OCI-LY1 (cell line): Measurements from ENCODE around the gene AANAT.
A peak's percentile ranks its signal among the peaks of the same experiment; 100 is the strongest.

Source experiments
- H2AFZ ChIP-seq: fragments of 200-600 bp; sonication (generic), shearing (Covaris generic); 2 replicates; pipeline ENCODE4 v1.6.0; 2014; ENCODE audit warnings: antibody characterized with exemption, mild to moderate bottlenecking, low read length
- H3F3A ChIP-seq: fragments of 200-600 bp; sonication (generic), shearing (Covaris generic); 2 replicates; pipeline ENCODE4 v1.6.0; 2014; ENCODE audit warnings: mild to moderate bottlenecking, antibody characterized with exemption, low read length, moderate library complexity; ENCODE audit not compliant: insufficient read depth
- H3K27ac ChIP-seq: fragments of 200-600 bp; sonication (generic); 2 replicates; pipeline ENCODE4 v1.5.1; 2014; ENCODE audit warnings: low read length, mixed run types, mild to moderate bottlenecking, low read depth; ENCODE audit not compliant: poor library complexity, severe bottlenecking
- H3K27me3 ChIP-seq: fragments of 200-600 bp; sonication (generic); 2 replicates; pipeline ENCODE4 v1.6.0; 2014; ENCODE audit warnings: antibody characterized with exemption, mild to moderate bottlenecking, low read length, moderate library complexity; ENCODE audit not compliant: insufficient read depth
- H3K36me3 ChIP-seq: fragments of 200-600 bp; sonication (generic); 2 replicates; pipeline ENCODE4 v1.6.1; 2014; ENCODE audit warnings: mild to moderate bottlenecking, antibody characterized with exemption, low read length, moderate library complexity, mixed read lengths; ENCODE audit not compliant: insufficient read depth
- H3K4me1 ChIP-seq: fragments of 200-600 bp; sonication (generic); 2 replicates; pipeline ENCODE4 v1.5.1; 2014; ENCODE audit warnings: mild to moderate bottlenecking, low read length, moderate library complexity; ENCODE audit not compliant: insufficient read depth, severe bottlenecking
- H3K4me2 ChIP-seq: fragments of 200-600 bp; sonication (generic), shearing (Covaris generic); 2 replicates; pipeline ENCODE4 v1.6.1; 2014; ENCODE audit warnings: low read length
- H3K4me3 ChIP-seq: fragments of 200-600 bp; sonication (generic); 2 replicates; pipeline ENCODE4 v1.5.1; 2014; ENCODE audit warnings: low read length, low read depth, mild to moderate bottlenecking, mixed read lengths; ENCODE audit not compliant: poor library complexity, severe bottlenecking
- H3K79me2 ChIP-seq: fragments of 200-600 bp; shearing (Covaris generic); 2 replicates; pipeline ENCODE4 v1.6.1; 2016; ENCODE audit warnings: mixed run types, low read length, mixed read lengths; ENCODE audit not compliant: insufficient read depth
- H3K9ac ChIP-seq: fragments of 200-600 bp; sonication (generic), shearing (Covaris generic); 2 replicates; pipeline ENCODE4 v1.6.1; 2014; ENCODE audit warnings: mild to moderate bottlenecking, low read length, mixed read lengths
- H3K9me2 ChIP-seq: fragments of 200-600 bp; sonication (generic), shearing (Covaris generic); 2 replicates; pipeline ENCODE4 v1.6.1; 2014; ENCODE audit warnings: low read depth, mild to moderate bottlenecking, low read length, mixed read lengths
- H3K9me3 ChIP-seq: fragments of 200-600 bp; shearing (Covaris generic); 2 replicates; pipeline ENCODE4 v1.6.1; 2014; ENCODE audit warnings: low read length, mixed read lengths
- H4K20me1 ChIP-seq: fragments of 200-600 bp; sonication (generic), shearing (Covaris generic); 2 replicates; pipeline ENCODE4 v1.6.0; 2016; ENCODE audit warnings: mild to moderate bottlenecking, low read length; ENCODE audit not compliant: insufficient read depth
- CTCF ChIP-seq: fragments of 200-600 bp; sonication (generic), shearing (Covaris generic); IDR thresholded peaks from 2 replicates; pipeline ENCODE4 v1.5.1; 2017; ENCODE audit warnings: mild to moderate bottlenecking, antibody characterized with exemption, low read length, moderate library complexity, mixed read lengths
- EZH2 ChIP-seq: fragments of 200-600 bp; sonication (generic), shearing (Covaris generic); IDR thresholded peaks from 2 replicates; pipeline ENCODE4 v1.8.0; 2017; ENCODE audit warnings: borderline replicate concordance, mixed run types, mild to moderate bottlenecking, antibody characterized with exemption, low read length, moderate library complexity, mixed read lengths

The AANAT gene

DNA sequence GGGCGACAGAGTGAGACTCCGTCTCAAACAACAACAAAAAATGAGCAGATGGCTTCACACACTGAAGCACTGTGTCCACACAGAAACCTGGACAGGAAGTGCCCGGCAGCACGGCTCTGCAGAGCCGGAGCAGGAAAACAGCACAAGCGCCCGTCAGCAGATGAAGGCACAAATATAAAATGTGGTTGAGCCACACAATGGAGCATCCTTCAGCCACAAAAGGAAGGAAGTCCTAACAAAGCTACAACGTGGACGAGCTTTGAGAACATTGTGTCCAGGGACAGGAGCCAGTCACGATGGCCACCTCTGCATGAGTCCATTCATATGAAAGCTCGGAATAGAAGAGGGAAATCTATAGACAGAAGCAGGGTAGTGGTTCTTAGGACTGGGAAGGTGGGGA lies 18.2 kb downstream of the AANAT start:
- TF ChIP-seq EZH2 = no peak
- no peak for TF ChIP-seq CTCF
- no peaks in the 10 kb centered on the region for H3K36me3 ChIP-seq
- H2AFZ ChIP-seq = no peak overlapping the region
- no peaks in the 10 kb centered on the region for H4K20me1 ChIP-seq
- H3K4me3 ChIP-seq = no peak overlapping the region
- no peaks in the 10 kb centered on the region for H3K9me3 ChIP-seq
- H3K27me3 ChIP-seq = no peaks in the 10 kb centered on the region
- peak overlapping the region; percentile 61 for H3K27ac ChIP-seq
- H3K79me2 ChIP-seq = no peaks in the 10 kb centered on the region
- no peaks in the 10 kb centered on the region for H3F3A ChIP-seq
- H3K9me2 ChIP-seq = no peaks in the 10 kb centered on the region
- H3K4me2 ChIP-seq = no peak overlapping the region
- peaks cover 51% of the 10 kb centered on the region for H3K4me1 ChIP-seq
- H3K9ac ChIP-seq = no peak overlapping the region

GRCh38 chr17:76487451-76488192 lies 20.2 kb downstream of the AANAT start:
- Histone ChIP-seq H2AFZ (no peak overlapping the region), H3K9ac (no peak overlapping the region), H3F3A (no peaks in the 10 kb centered on the region), H3K27ac (no peak overlapping the region), H3K4me2 (no peak overlapping the region), H3K4me3 (no peak overlapping the region), H3K4me1 (peaks cover 43% of the 10 kb centered on the region), H3K36me3 (no peaks in the 10 kb centered on the region), H3K79me2 (no peaks in the 10 kb centered on the region), H4K20me1 (no peaks in the 10 kb centered on the region), H3K9me2 (no peaks in the 10 kb centered on the region), H3K27me3 (no peaks in the 10 kb centered on the region), H3K9me3 (no peaks in the 10 kb centered on the region)
- no peak for TF ChIP-seq EZH2
- no peak for TF ChIP-seq CTCF

GRCh38 chr17:76490112-76490710 lies 22.8 kb downstream of the AANAT start:
- no peak overlapping the region for H2AFZ ChIP-seq
- no peaks in the 10 kb centered on the region for H3K79me2 ChIP-seq
- H3K4me2 ChIP-seq = no peak overlapping the region
- H3K9ac ChIP-seq = no peak overlapping the region
- H3F3A ChIP-seq = no peaks in the 10 kb centered on the region
- peaks cover 45% of the 10 kb centered on the region for H3K4me1 ChIP-seq
- H3K4me3 ChIP-seq = no peak overlapping the region
- no peak overlapping the region for H3K27ac ChIP-seq
- H3K27me3 ChIP-seq = no peaks in the 10 kb centered on the region
- no peaks in the 10 kb centered on the region for H3K9me3 ChIP-seq
- no peak for TF ChIP-seq CTCF
- no peak for TF ChIP-seq EZH2
- no peaks in the 10 kb centered on the region for H3K9me2 ChIP-seq
- no peaks in the 10 kb centered on the region for H3K36me3 ChIP-seq
- no peaks in the 10 kb centered on the region for H4K20me1 ChIP-seq
